ENCODE data around the gene PRLHR.

PRLHR gene

DNA sequence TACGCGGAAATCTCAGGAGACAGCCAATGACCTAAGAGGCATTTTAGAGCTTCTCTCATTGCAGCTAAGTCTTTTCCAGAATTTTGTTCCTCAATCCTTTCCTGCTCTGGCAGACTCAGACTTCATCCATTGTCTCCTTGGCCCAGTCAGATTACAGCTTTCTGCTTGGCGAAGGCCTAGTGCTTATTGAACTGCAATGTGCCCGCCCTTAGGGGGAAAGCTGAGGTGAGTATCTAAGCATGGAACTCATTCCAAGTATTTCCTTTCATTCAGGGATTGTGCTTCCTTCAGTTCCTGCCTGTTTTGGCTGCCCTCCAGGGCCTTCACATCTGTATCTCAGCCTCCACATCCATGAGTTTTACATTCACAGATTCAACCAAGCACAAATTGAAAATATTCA lies 37.5 kb downstream of the PRLHR start:
- no peak for TF ChIP-seq CTCF (IDR thresholded peaks at IDR 0.05; ENCODE audit: low read depth, low read length)
- peak; percentile 29 to 32 for DNase-seq (ENCODE audit: low read depth in 2 of 2)

GRCh38 chr10:118551535-118552100 lies 43.8 kb downstream of the PRLHR start:
- no peak for DNase-seq (ENCODE audit: low read depth in 2 of 2)
- no peak overlapping the region for H3K4me3 ChIP-seq (replicated peaks in 1 of 2; ENCODE audit: low read depth in 2 of 2, low read length in 2 of 2)
- TF ChIP-seq CTCF (IDR thresholded peaks at IDR 0.05; ENCODE audit: low read depth, low read length) = no peak

More for the DNA sequence above, 37.5 kb downstream of the PRLHR start:
- H3K4me3 ChIP-seq (replicated peaks in 1 of 2; ENCODE audit: low read depth in 2 of 2, low read length in 2 of 2) = no peak overlapping the region

DNA sequence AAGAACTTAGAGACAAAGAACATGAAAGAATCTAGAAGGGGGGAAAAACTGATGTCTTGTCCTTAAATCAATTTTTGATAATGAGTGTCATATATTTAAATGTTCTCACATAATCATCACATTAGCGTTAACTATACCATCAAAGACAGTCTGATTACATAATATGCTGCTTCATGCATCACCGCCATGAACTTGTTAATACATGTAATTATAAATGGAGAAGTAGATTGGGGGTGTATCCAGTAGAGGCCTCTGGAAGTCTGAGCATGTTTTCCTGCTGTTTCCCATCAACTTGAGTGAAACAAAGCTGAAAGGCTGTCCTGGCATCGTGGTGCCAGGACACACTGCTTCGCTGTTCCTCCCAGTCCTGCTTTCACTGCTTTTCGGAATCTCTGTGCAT lies 48.2 kb downstream of the PRLHR start:
- H3K4me3 ChIP-seq (replicated peaks in 1 of 2; ENCODE audit: low read depth in 2 of 2, low read length in 2 of 2) = no peak overlapping the region
- TF ChIP-seq CTCF (IDR thresholded peaks at IDR 0.05; ENCODE audit: low read depth, low read length) = no peak
- no peak for DNase-seq (ENCODE audit: low read depth in 2 of 2)

GRCh38 chr10:118546479-118546878 lies 49.0 kb downstream of the PRLHR start:
- no peak for DNase-seq (ENCODE audit: low read depth in 2 of 2)
- no peak for TF ChIP-seq CTCF (IDR thresholded peaks at IDR 0.05; ENCODE audit: low read depth, low read length)
- H3K4me3 ChIP-seq (replicated peaks in 1 of 2; ENCODE audit: low read depth in 2 of 2, low read length in 2 of 2) = no peak overlapping the region

DNA sequence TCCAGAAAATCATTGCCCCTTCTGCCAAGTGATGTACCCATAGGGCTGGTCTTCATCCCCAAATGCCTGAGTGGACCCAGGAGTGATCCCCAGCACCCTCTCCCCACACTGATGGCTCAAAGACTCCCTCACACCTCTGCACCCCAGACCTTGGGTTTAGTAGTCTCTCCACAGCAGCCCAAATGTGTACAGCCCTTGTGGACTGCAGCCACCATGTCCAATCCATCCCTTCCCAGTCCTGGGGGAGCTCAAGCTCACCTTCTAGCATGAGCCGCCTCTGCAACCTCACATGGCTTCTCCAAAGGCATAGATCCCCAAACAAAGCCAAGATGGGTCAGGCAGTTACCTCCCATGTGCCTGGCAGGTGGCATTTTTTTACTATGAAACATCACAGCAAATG lies 50.1 kb downstream of the PRLHR start:
- H3K4me3 ChIP-seq (replicated peaks in 1 of 2; ENCODE audit: low read depth in 2 of 2, low read length in 2 of 2) = no peak overlapping the region
- no peak for TF ChIP-seq CTCF (IDR thresholded peaks at IDR 0.05; ENCODE audit: low read depth, low read length)
- DNase-seq (ENCODE audit: low read depth in 2 of 2) = no peak

DNA sequence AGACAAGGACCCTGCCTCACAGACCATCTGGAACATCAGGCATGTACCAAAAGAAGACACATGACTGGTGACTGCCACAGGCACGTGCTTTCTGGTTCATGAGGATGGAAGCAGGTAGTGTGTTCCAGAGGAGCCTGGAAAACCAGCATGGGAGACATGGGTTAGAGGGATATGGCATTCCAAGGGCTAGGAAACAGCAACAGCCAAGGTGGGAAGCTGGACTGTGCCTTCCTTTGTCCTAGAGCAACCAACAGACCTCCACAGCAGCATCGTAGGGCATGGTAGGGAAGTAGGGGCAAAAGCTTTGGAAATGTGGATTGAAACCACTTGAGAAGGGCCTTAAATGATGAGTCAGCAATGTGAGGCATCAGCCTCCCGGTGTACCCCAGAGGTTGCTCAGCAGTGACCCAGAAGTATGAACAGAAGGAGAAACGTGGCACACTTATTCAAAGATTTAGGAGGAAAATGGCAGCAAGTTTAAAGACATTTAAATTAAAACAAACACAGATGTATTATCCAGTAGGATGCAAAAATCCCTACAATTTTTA lies 51.0 kb downstream of the PRLHR start:
- no peak for TF ChIP-seq CTCF (IDR thresholded peaks at IDR 0.05; ENCODE audit: low read depth, low read length)
- no peak for DNase-seq (ENCODE audit: low read depth in 2 of 2)
- no peak overlapping the region for H3K4me3 ChIP-seq (replicated peaks in 1 of 2; ENCODE audit: low read depth in 2 of 2, low read length in 2 of 2)
